Kidney (tissue), 14 donors: ENCODE measurements around the gene GRB10. TPM values are rescaled to one million over a fixed set of nuclear protein-coding genes. Genes with fewer than 3 reads are reported as not detected.

Source experiments
- DNase-seq, 5 donors: peaks; one replicate each; pipeline ENCODE4 v3.0.0-alpha.2; 2013 to 2020
- FAIRE-seq: peaks from 2 replicates; lab custom pipeline; 2012; peaks lifted over from hg19 to GRCh38; lab: Jason Lieb, UNC
- H3K27ac ChIP-seq, 2 donors: one replicate each; pipeline ENCODE4 v1.7.0; 2013; ENCODE audit warnings: low read depth in 2 of 2, low read length in 2 of 2, inconsistent platforms in 1 of 2
- H3K27me3 ChIP-seq: one replicate; pipeline ENCODE4 v1.7.1; 2013; ENCODE audit warnings: low read length, inconsistent platforms; ENCODE audit not compliant: control insufficient read depth, insufficient read depth
- H3K36me3 ChIP-seq, 3 donors: one replicate each; pipeline versions ENCODE4 v1.7.0 to v1.7.1; 2013; ENCODE audit warnings: low read length in 3 of 3, control low read depth in 1 of 3, inconsistent platforms in 1 of 3; ENCODE audit not compliant: insufficient read depth in 3 of 3, control insufficient read depth in 2 of 3
- H3K4me1 ChIP-seq, 3 donors: one replicate each; pipeline versions ENCODE4 v1.7.0 to v1.7.1; 2013; ENCODE audit warnings: low read length in 3 of 3, inconsistent platforms in 1 of 3, low read depth in 1 of 3; ENCODE audit not compliant: control insufficient read depth in 2 of 3, insufficient read depth in 2 of 3
- H3K4me3 ChIP-seq, 3 donors: one replicate each; pipeline versions ENCODE4 v1.7.0 to v1.8.1; 2013; ENCODE audit warnings: low read length in 3 of 3, control low read depth in 1 of 3, inconsistent platforms in 1 of 3
- H3K9ac ChIP-seq, 3 donors: one replicate each; pipeline versions ENCODE4 v1.7.0 to v1.7.1; 2013; ENCODE audit warnings: low read length in 3 of 3, control low read depth in 1 of 3, inconsistent platforms in 1 of 3
- H3K9me3 ChIP-seq, 3 donors: one replicate each; pipeline versions ENCODE4 v1.7.0 to v1.7.1; 2013; ENCODE audit warnings: low read length in 3 of 3, control low read depth in 1 of 3, inconsistent platforms in 1 of 3; ENCODE audit not compliant: control insufficient read depth in 2 of 3, insufficient read depth in 1 of 3
- CTCF ChIP-seq: IDR thresholded peaks from 3 replicates; pipeline ENCODE4 v1.5.1; 2012; ENCODE audit warnings: mild to moderate bottlenecking, moderate library complexity, borderline replicate concordance; ENCODE audit not compliant: insufficient read depth; ENCODE audit errors: extremely low read depth
- intact Hi-C: fragments of 100-400 bp; cut with DNase I; formaldehyde crosslinking; loops from one replicate; pipeline ENCODE4 v1.11.1; 2022
- polyA plus RNA-seq: library from polyadenylated mRNA; stranded (reverse); fragments of 350-450 nt; fragmentation: Illumina TruSeq; extraction: RNeasy Lipid Tissue Mini Kit (QIAGEN cat#74804); gene quantifications from one replicate; pipeline ENCODE4 v1.2.3, GENCODE V29; 2014; ENCODE audit warnings: low read depth, low replicate concordance; ENCODE audit not compliant: insufficient read depth
- total RNA-seq: library from RNA; stranded (reverse); fragmentation: NEBNext Ultra II Directional; extraction: Animal tissue kit (Norgen Biotek cat#: 25700); gene quantifications from one replicate; pipeline ENCODE4 v1.2.1, GENCODE V29; 2021
- donor health status: control.
- donor health status: control.
- donor health status: control.
- donor health status: control.
- donor health status: control.
- donor health status: DM: yes; HTN: yes; CAD: no.
- donor health status: Normal renal cell carcinoma (clear cell type).

GRB10 gene
- total and polyA plus RNA-seq, 2 donors from 2014 or later: 32.3 to 57.8 TPM

- no peaks in the 10 kb centered on the region for H3K27me3 ChIP-seq
- H3K9me3 ChIP-seq: no peaks in the 10 kb centered on the region
- H3K36me3 ChIP-seq: peaks cover 0 to 8% (median 0%) of the 10 kb centered on the region in 3 donors
- no peak overlapping the region for H3K4me3 ChIP-seq
- no peak for FAIRE-seq
- H3K27ac ChIP-seq: no peak overlapping the region
- no peak for TF ChIP-seq CTCF
- no peak for DNase-seq
- H3K4me1 ChIP-seq: no peaks in the 10 kb centered on the region
- intact Hi-C loops: no loop called here
- no peak overlapping the region for H3K9ac ChIP-seq
These were observed 238.8 kb downstream of the GRB10 start for GRCh38 chr7:50543776-50544442.

GRCh38 chr7:50542132-50542531 lies 240.6 kb downstream of the GRB10 start:
- no peak overlapping the region for H3K4me3 ChIP-seq
- no peak overlapping the region for H3K9ac ChIP-seq
- DNase-seq (no peak), FAIRE-seq (no peak)
- no peaks in the 10 kb centered on the region for H3K27me3 ChIP-seq
- H3K27ac ChIP-seq: no peak overlapping the region
- no peaks in the 10 kb centered on the region for H3K9me3 ChIP-seq
- TF ChIP-seq CTCF: no peak
- H3K36me3 ChIP-seq: peaks cover 0 to 9% (median 0%) of the 10 kb centered on the region in 3 donors
- intact Hi-C loops: no loop called here
- H3K4me1 ChIP-seq: no peaks in the 10 kb centered on the region

- TF ChIP-seq CTCF: no peak
- H3K4me1 ChIP-seq: no peaks in the 10 kb centered on the region
- intact Hi-C loops: no loop called here
- FAIRE-seq (no peak), DNase-seq (no peak)
- no peaks in the 10 kb centered on the region for H3K9me3 ChIP-seq
- no peaks in the 10 kb centered on the region for H3K27me3 ChIP-seq
- H3K9ac ChIP-seq: no peak overlapping the region
- H3K27ac ChIP-seq: no peak overlapping the region
- H3K36me3 ChIP-seq: peaks cover 0 to 14% (median 0%) of the 10 kb centered on the region in 3 donors
- no peak overlapping the region for H3K4me3 ChIP-seq
These were observed 241.7 kb downstream of the GRB10 start for GRCh38 chr7:50540785-50541579.

Other genes starting within 250 kb of the GRB10 start
- 7.8 TPM for gene DDC, start 217.5 kb downstream of the GRB10 start, total RNA-seq
- 257 TPM for gene DDC, start 217.5 kb downstream of the GRB10 start, polyA plus RNA-seq